Measurements from ENCODE around the gene FIBCD1.

The FIBCD1 gene

DNA sequence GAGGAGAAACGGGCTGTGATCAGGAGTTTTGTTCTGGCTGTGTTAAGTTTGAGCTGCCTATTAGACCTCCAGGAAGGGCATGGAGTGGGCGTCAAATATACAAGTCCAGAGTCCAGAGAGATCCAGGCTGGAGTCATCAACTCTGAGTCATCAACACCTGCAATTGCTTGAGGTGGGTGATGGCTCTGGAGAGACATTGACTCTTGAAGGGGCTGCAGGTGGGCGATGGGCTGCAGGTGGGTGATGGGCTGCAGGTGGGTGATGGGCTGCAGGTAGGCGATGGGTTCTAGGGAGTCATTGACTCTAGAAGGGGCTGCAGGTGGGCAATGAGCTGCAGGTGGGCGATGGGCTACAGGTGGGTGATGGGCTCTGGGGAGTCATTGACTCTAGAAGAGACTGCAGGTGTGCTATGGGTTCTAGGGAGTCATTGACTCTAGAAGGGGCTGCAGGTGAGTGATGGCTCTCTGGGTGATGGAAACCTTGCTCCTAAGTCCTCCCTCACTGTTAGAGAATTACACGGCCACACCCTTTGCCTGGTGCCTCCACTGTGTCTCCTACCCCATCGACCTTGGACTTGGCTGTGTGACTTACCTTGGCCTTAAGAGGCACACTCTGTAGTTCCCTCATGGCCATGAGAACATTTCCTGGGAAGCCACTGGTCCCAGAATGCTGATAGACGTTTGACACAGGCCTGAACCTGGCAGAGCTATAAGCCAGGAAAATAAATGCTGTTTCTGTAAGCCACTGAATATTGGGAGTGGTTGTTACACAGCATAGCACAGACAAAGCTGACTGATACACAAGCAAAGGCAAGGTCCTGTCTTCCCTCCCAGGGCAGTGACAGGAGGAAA, 10.4 kb upstream of the FIBCD1 start:
- Histone ChIP-seq H3K9me3 (ENCODE audit: insufficient read depth, low read depth, low read length) (peaks cover 4% of the 10 kb centered on the region; the same call in 1 of the 2 replicates), H3K4me1 (ENCODE audit: insufficient read depth, low read length) (no peaks in the 10 kb centered on the region), H3K27me3 (ENCODE audit: insufficient read depth, low read length) (no peaks in the 10 kb centered on the region), H3K9ac (ENCODE audit: low read depth, low read length) (no peak overlapping the region), H3K27ac (ENCODE audit: low read depth, low read length) (no peak overlapping the region), H3K36me3 (ENCODE audit: insufficient read depth, low read length) (no peaks in the 10 kb centered on the region), H3K4me3 (ENCODE audit: low read length) (no peak overlapping the region)
- WGBS: 84% methylated on average over 8 of the region's 8 CpGs

DNA sequence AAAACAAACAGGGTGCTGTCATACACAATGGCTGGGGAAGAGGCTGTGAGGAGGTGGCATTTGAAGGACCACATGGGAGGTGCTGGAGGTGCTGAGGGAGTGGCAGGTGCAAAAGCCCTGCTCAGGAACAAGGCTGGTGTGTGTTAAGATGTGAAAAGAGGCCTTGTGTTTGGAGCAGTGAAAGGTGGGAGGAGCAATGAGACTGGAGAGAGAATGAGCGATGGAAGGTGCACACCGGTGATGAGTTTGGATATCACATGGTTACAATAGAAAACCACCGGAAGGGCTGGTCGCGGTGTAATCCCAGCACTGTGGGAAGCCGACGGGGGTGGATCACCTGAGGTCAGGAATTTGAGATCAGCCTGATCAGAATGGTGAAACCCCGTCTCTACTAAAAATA, 9.2 kb upstream of the FIBCD1 start:
- 85% methylated on average over 8 of the region's 8 CpGs for WGBS
- Histone ChIP-seq H3K4me1 (ENCODE audit: insufficient read depth, low read length) (no peaks in the 10 kb centered on the region), H3K4me3 (ENCODE audit: low read length) (no peak overlapping the region), H3K36me3 (ENCODE audit: insufficient read depth, low read length) (no peaks in the 10 kb centered on the region), H3K9ac (ENCODE audit: low read depth, low read length) (no peak overlapping the region), H3K27ac (ENCODE audit: low read depth, low read length) (no peak overlapping the region), H3K27me3 (ENCODE audit: insufficient read depth, low read length) (no peaks in the 10 kb centered on the region), H3K9me3 (ENCODE audit: insufficient read depth, low read depth, low read length) (peaks cover 4% of the 10 kb centered on the region; the same call in 1 of the 2 replicates)

DNA sequence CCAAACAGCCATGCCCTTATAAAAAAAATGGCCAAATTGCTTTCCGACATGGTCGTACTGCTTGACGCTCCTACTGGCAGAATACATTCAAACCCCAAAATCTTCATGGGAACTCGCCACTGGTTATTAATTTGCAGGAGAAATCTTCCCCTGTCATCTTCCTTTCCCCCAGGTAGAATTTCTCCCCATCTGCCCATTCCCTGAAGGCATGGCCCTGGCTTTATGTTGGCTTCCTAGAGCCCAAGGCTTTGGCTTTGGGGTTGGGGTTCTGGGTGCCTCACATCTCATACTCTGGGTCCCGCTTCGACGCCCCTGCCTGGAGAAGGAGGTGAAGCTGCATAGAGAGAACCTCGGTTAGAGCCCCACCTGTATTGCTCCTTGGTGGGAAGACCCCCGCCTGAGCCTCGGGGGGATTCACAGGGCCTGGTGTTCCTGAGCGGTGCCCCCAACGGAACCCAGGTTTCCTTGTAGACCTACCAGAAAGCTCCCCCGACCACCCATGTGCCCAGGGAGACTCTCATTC, 8.6 kb upstream of the FIBCD1 start:
- Histone ChIP-seq H3K4me1 (ENCODE audit: insufficient read depth, low read length) (no peaks in the 10 kb centered on the region), H3K27me3 (ENCODE audit: insufficient read depth, low read length) (no peaks in the 10 kb centered on the region), H3K9ac (ENCODE audit: low read depth, low read length) (no peak overlapping the region), H3K4me3 (ENCODE audit: low read length) (no peak overlapping the region), H3K9me3 (ENCODE audit: insufficient read depth, low read depth, low read length) (peaks cover 4% of the 10 kb centered on the region; the same call in 1 of the 2 replicates), H3K36me3 (ENCODE audit: insufficient read depth, low read length) (no peaks in the 10 kb centered on the region), H3K27ac (ENCODE audit: low read depth, low read length) (no peak overlapping the region)
- 90% methylated on average over 13 of the region's 13 CpGs for WGBS

DNA sequence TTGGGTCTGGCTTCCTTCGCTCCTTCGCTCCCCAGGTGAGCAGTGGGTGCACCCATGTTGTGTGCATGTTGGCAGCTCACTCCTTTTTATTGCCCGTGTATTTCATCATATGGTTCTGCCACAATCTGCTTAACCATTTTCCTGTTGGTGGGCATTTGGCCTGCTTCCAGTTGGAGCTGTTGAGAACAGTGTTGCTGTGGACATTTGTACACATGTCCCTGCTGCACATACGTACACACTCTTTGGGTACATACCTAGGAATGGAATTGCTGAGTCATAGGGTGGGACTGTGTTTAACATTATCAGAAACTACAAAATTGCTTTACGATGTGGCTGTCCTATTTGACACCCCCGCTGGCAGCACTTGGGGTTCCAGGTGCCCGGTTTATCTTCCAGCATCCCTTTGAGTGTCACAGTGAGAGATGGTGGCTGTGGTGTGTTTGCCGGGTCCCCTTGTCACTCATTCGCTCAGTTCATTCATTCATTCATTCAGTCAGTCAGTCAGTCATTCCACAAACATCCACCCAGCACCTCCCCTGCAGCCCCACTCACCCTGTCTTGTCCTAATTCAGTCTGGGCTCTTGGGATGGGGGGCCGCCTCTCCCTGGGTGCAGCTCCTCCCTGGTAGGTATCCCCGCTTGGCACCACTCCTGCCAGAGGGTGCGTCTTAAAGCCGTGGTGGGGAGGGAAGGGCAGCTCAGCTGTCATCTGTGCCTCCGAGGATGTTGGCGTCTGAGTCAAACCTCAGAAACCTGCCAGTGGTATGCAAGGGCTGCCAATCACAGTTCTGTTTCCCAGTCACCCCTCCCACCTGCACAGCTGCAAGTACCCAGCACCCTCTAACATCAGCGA, 7.9 kb upstream of the FIBCD1 start:
- H3K36me3 ChIP-seq (ENCODE audit: insufficient read depth, low read length): no peaks in the 10 kb centered on the region
- H3K4me1 ChIP-seq (ENCODE audit: insufficient read depth, low read length): no peaks in the 10 kb centered on the region
- no peak overlapping the region for H3K27ac ChIP-seq (ENCODE audit: low read depth, low read length)
- H3K27me3 ChIP-seq (ENCODE audit: insufficient read depth, low read length): peaks cover 4% of the 10 kb centered on the region
- H3K9me3 ChIP-seq (ENCODE audit: insufficient read depth, low read depth, low read length): peaks cover 4% of the 10 kb centered on the region; the same call in 1 of the 2 replicates
- H3K4me3 ChIP-seq (ENCODE audit: low read length): no peak overlapping the region
- whole genome bisulfite sequencing: 86% methylated on average over 16 of the region's 16 CpGs
- H3K9ac ChIP-seq (ENCODE audit: low read depth, low read length): no peak overlapping the region

DNA sequence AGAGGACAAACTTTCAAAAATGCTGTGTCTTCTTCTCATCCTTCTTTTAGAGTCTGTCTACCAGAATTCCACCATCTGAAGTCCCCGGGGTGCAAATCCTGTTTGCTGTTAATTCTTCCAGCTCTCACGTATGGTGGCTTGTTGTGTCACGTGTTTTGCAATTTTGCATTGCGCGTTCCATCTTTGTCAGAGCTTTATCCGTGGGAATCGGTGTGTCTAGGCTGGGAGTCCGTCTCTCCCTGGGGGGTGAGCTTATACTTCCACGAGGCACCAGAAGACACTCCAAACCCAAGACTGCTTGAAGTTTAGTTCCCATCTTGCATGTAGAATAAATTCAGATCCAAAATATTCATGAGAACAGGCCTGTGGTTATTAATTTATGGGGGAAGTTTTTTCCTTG, 6.1 kb upstream of the FIBCD1 start:
- Histone ChIP-seq H3K4me3 (ENCODE audit: low read length) (no peak overlapping the region), H3K27me3 (ENCODE audit: insufficient read depth, low read length) (peaks cover 21% of the 10 kb centered on the region), H3K9ac (ENCODE audit: low read depth, low read length) (no peak overlapping the region), H3K36me3 (ENCODE audit: insufficient read depth, low read length) (no peaks in the 10 kb centered on the region), H3K4me1 (ENCODE audit: insufficient read depth, low read length) (peaks cover 3% of the 10 kb centered on the region; the same call in 1 of the 2 replicates), H3K9me3 (ENCODE audit: insufficient read depth, low read depth, low read length) (peaks cover 4% of the 10 kb centered on the region; the same call in 1 of the 2 replicates), H3K27ac (ENCODE audit: low read depth, low read length) (no peak overlapping the region)
- WGBS: 93% methylated on average over 9 of the region's 9 CpGs

DNA sequence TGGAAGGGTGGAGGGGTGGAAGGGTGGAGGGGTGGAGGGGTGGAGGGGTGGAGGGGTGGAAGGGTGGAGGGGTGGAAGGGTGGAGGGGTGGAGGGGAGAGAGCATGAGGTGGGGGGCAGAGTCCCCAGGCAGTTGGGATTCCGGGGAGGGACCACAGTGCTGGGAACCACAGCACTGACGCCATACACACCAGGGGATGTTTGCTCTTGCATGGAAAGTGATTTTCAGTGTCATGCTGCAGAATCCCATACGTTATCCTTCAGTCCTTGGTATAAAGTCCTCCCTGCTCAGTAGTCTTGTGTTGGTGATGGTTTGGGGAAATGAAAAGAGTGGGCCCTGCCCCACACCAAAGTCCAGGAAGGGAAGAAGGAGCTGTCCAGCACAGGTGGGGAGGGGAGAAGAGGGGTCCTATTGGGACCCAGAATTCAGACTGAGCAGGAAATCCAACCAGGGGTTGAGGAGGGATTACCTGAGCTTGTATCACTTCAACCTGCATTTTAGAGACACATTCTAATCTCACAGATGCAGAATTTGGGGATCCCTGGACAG, 5.5 kb upstream of the FIBCD1 start:
- WGBS: 56% methylated on average over 3 of the region's 3 CpGs

DNA sequence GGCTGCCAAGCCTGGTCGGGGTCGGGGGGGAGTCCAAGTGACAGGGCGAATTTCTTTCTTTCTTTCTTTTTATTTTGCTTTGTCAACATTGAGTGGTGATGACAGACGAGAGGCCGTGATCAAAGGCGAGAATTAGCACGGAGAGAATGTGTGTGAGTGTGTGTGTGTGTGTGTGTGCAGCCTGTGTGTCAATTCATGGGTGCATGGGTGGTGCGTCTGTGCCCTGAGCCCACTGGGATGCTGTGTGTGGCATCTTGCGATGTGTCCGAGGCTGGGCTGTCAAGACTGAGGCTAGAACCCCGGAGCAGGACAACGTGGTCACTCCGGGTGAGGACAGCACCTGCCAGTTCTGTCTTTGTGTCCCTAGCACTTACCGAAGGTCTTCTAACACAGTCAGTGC, 4.7 kb upstream of the FIBCD1 start:
- Histone ChIP-seq H3K9ac (ENCODE audit: low read depth, low read length) (no peak overlapping the region), H3K27ac (ENCODE audit: low read depth, low read length) (no peak overlapping the region), H3K36me3 (ENCODE audit: insufficient read depth, low read length) (no peaks in the 10 kb centered on the region), H3K4me3 (ENCODE audit: low read length) (no peak overlapping the region), H3K4me1 (ENCODE audit: insufficient read depth, low read length) (peaks cover 3% of the 10 kb centered on the region; the same call in 1 of the 2 replicates), H3K9me3 (ENCODE audit: insufficient read depth, low read depth, low read length) (no peaks in the 10 kb centered on the region), H3K27me3 (ENCODE audit: insufficient read depth, low read length) (peaks cover 35% of the 10 kb centered on the region)
- 81% methylated on average over 14 of the region's 14 CpGs for WGBS

More for the DNA sequence above, 5.5 kb upstream of the FIBCD1 start:
- H3K27me3 ChIP-seq (ENCODE audit: insufficient read depth, low read length): peaks cover 27% of the 10 kb centered on the region
- peaks cover 3% of the 10 kb centered on the region; the same call in 1 of the 2 replicates for H3K4me1 ChIP-seq (ENCODE audit: insufficient read depth, low read length)
- no peaks in the 10 kb centered on the region for H3K36me3 ChIP-seq (ENCODE audit: insufficient read depth, low read length)
- no peak overlapping the region for H3K4me3 ChIP-seq (ENCODE audit: low read length)
- H3K9ac ChIP-seq (ENCODE audit: low read depth, low read length): no peak overlapping the region
- H3K9me3 ChIP-seq (ENCODE audit: insufficient read depth, low read depth, low read length): peaks cover under 1% of the 10 kb centered on the region; the same call in 1 of the 2 replicates
- no peak overlapping the region for H3K27ac ChIP-seq (ENCODE audit: low read depth, low read length)

DNA sequence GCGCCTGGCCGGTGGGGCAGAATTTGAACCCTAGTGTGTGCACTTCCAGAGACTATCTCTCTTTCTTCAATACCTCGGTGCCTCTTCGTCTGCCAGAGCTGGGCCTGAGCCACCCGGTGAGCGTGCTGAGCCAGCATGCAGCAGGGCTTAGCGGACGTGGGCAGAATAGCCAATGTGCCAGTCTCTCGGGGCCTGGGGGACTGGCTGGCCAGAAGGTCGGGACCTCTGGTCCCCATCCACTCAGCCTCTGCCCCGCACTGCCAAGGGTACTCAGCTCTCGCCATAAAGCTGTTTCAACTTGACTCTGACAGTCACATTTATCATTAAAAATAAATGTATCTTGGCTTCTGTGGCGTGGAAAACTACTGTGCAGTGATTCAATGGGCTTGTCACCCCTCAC, 4.2 kb upstream of the FIBCD1 start:
- Histone ChIP-seq H3K9ac (ENCODE audit: low read depth, low read length) (no peak overlapping the region), H3K36me3 (ENCODE audit: insufficient read depth, low read length) (no peaks in the 10 kb centered on the region), H3K4me3 (ENCODE audit: low read length) (no peak overlapping the region), H3K4me1 (ENCODE audit: insufficient read depth, low read length) (peaks cover 3% of the 10 kb centered on the region; the same call in 1 of the 2 replicates), H3K27me3 (ENCODE audit: insufficient read depth, low read length) (peaks cover 41% of the 10 kb centered on the region), H3K9me3 (ENCODE audit: insufficient read depth, low read depth, low read length) (no peaks in the 10 kb centered on the region), H3K27ac (ENCODE audit: low read depth, low read length) (no peak overlapping the region)
- WGBS: 88% methylated on average over 13 of the region's 13 CpGs

DNA sequence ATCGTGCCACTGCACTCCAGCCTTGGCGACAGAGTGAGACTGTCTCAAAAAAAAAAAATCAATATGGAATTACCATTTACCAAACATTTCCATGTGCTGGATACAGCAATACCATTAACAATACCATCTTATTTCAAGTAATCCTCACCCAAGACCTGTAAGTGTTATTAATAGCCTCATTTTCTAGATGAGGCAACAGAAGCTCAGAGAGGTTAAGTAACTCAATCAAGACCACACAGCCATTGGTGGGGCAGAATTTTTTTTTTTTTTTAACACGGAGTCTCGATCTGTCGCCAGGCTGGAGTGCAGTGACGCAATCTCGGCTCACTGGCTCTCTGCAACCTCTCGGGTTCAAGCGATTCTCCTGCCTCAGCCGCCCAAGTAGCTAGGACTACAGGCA, 3.6 kb upstream of the FIBCD1 start:
- no peak overlapping the region for H3K4me3 ChIP-seq (ENCODE audit: low read length)
- no peak overlapping the region for H3K9ac ChIP-seq (ENCODE audit: low read depth, low read length)
- H3K36me3 ChIP-seq (ENCODE audit: insufficient read depth, low read length): no peaks in the 10 kb centered on the region
- no peak overlapping the region for H3K27ac ChIP-seq (ENCODE audit: low read depth, low read length)
- 90% methylated on average over 10 of the region's 10 CpGs for WGBS
- no peaks in the 10 kb centered on the region for H3K9me3 ChIP-seq (ENCODE audit: insufficient read depth, low read depth, low read length)
- H3K4me1 ChIP-seq (ENCODE audit: insufficient read depth, low read length): peaks cover 3% of the 10 kb centered on the region; the same call in 1 of the 2 replicates
- peaks cover 46% of the 10 kb centered on the region for H3K27me3 ChIP-seq (ENCODE audit: insufficient read depth, low read length)

DNA sequence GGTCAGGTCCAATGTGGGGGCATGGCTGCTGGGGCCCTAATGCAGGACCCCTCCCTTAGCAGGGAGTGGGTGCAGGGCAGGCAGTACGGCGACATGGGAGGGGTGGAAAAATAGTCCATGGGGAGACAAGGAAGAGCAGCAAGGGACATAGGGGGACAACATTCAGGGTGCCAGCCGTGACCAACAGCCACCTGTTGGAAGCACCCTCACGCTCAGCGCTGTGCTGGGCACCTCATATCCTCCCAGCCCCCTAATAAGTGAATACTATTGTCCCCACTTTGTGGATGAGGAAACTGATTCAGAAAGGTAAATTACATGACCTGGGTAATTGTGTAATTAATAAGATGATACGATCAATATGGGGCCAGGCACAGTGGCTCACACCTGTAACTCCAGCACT, 3.0 kb upstream of the FIBCD1 start:
- Histone ChIP-seq H3K4me3 (ENCODE audit: low read length) (no peak overlapping the region), H3K36me3 (ENCODE audit: insufficient read depth, low read length) (no peaks in the 10 kb centered on the region), H3K4me1 (ENCODE audit: insufficient read depth, low read length) (peaks cover 5% of the 10 kb centered on the region; the same call in 1 of the 2 replicates), H3K27ac (ENCODE audit: low read depth, low read length) (no peak overlapping the region), H3K9ac (ENCODE audit: low read depth, low read length) (no peak overlapping the region), H3K27me3 (ENCODE audit: insufficient read depth, low read length) (peaks cover 52% of the 10 kb centered on the region), H3K9me3 (ENCODE audit: insufficient read depth, low read depth, low read length) (no peaks in the 10 kb centered on the region)
- WGBS: 97% methylated on average over 6 of the region's 6 CpGs
